NAMALWA (cell line): ENCODE measurements around the gene CEPT1.
"Not testable (repeated sequence)": the region's sequence is repeated elsewhere in the genome, so short reads cannot be mapped to it uniquely, and the experiment has no call there.

Source experiments
- DNase-seq: peaks from one replicate; pipeline ENCODE4 v3.0.0-alpha.2; 2015; ENCODE audit warnings: low spot score

The CEPT1 gene

GRCh38 chr1:111209622-111210021 lies 69.6 kb downstream of the CEPT1 start:
- no peak for DNase-seq

GRCh38 chr1:111211921-111212320 lies 71.9 kb downstream of the CEPT1 start:
- no peak for DNase-seq

DNA sequence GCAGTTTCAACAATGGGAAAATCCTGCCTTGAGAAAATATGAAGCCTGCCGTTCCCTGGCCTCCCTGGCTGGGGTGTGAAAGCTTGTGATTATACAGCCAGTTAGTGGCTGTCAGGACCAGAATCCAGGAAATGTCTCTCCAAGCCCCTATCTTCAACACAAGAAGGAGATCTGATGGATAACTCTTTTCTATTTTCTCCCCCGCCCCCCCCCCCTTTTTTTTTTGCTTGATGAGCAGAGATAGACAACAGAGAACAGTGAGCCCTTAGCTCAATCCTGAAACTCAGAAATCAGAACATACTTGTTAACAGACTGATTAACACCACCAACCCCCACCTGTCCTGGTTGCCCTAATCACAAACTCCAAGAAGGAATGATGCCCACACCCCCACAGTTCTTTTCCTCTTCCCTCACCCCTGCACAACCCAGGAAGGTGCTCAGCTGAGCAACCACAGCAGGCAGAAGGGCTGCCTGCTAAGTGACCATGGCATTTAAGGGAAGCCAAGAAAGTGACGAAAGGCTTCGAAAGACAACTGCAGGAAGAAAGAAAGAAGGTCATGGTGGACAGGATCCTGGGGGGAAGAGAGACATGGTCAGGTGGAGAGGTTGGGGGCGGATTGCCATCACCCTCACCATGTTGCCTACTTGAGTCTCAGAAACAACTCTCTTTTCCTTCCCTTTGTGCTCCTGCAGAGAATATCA lies 72.8 kb downstream of the CEPT1 start:
- DNase-seq, result no peak

DNA sequence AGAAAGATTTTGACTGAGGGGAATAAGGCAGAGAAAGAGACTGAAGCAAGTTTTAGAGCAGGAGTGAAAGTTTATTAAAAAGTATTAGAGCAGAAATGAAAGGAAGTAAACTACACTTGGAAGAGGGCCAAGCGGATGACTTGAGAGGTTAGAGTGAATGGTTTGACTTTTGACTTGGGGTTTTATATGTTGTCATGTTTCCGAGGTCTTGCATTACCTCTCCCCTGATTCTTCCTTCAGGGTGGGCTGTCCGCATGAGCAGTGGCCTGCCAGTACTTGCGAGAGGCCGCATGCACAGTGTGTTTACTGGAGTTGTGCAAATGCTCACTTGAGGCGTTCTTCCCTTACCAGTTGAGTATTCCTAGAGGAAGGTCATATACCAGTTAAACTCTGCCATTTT lies 73.4 kb downstream of the CEPT1 start:
- DNase-seq, result no peak

DNA sequence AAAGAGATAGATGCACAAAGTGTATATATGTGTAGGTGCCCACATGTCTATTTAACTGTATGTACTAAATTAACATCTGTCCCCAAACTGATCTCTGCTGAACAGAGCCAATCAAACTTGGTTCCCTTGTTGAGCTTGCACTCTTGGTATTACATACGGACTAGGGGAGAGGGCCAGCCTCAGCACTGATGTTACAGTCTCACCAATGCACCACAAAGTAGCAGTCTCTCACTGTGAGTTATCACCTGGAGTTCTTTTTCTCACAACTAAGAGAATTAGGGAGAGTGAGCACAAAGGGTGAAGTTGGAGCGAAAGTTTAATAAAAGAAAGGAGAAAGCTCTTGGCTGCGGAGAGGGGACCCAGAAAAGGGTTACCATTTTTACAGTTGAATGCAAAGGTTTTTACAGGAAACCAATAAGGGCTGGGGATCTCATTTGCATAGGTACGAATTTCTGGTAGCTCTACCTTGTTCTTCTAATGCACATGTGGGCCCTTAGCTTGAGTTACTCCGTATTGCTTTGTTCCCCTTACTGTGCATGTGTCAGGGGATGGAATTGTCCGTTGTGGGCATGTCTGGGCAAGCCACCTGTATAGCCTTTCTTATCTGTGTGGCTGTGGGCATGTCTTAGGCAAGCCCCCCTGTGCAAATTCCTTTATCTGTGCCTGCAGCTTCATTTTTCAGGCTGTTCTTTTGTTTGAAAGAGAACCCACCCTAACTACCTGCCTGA lies 74.2 kb downstream of the CEPT1 start:
- peak; percentile 55 for DNase-seq

DNA sequence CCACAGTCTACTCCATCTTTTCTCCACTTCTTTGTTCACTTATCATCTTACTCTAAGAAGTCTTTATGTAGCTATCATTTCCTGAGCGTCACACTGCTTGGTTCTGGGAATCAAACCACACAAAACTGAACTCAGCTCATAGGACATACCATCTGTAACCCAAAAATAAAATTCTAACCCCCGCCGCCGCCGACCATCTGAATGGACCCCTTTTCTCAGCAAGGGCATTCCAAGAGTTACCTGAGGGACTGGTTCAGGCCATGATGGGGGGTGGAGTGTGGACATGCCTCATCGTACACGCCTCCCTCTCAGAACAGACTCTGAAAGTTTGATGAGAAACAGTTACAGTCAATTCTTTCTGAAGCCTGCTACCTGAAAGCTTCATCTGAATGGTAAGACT lies 74.9 kb downstream of the CEPT1 start:
- peak; percentile 38 for DNase-seq

GRCh38 chr1:111215285-111215684 lies 75.3 kb downstream of the CEPT1 start:
- DNase-seq, result not testable (repeated sequence)

GRCh38 chr1:111216751-111217150 lies 76.7 kb downstream of the CEPT1 start:
- DNase-seq, result no peak

DNA sequence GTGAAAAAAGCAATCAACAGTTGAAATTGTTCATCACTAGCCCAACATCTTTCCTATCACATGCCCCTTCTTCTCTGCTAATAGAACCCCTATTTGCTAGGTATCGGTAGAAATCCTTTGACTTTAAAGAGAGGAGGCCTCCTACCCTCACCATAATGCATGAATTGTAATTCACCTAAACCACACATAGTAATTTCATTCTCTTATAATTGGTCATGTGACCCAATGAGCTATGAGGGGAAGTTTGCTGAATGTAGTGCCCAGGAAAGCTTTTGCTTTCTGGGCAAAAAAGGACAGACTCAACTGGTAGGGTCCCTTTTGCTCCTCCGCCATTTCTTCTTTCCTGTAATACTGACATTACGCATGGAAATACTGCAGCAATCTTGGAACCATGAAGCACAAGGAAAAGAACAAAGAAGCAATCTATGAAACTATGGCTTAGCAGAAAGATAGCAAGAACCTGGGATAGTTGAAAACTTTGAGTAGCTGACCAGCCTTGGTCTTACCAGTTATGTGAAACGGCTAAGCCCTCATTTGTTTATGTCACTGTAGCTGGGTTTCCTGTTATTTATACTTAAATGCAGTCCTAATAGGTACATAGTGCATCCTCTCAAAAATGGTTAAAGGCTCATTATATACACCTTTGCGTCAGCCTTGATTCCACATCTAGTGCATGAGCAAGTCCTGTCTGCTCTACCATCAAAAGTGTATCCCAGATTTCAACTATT lies 77.3 kb downstream of the CEPT1 start:
- DNase-seq, result peak; percentile 45

GRCh38 chr1:111218701-111219556 lies 78.9 kb downstream of the CEPT1 start:
- peak; percentile 22 for DNase-seq

DNA sequence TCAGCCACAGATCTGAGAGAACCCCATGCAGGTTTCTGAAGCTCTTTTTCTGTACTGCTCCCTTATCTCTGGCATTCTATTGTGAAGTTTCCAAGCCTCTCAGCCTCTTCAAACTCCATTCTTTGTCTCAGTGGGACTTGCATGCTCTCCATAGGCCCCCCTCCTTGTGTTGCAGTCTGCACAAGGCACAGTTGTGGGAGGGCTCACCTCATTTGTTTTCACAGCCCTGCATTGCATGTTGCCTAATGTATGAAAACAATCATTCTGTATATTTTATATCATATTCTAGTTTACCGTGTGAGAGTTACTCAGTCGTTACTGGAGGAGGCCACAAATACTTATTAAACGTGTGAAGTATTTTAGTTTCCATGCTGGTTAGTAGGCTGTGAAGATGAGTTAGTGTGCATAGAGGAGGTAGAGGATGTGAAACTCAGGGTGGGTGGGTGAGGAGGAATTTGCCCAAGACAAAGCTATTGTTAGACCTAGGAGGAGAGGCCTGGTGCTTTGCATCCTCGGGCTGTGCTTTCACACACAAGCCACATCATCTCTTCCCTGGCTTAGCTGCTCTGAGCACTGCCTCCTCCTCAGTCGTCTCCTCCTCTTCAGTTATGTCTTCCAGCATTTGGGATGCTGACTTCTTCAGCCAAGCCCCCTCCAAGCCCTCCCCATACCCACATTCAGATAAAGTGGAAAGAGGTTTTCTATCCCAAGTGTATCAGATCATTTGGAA lies 79.7 kb downstream of the CEPT1 start:
- peak; percentile 91 for DNase-seq

- peak; percentile 21 for DNase-seq
Observed at GRCh38 chr1:111220302-111220890, 80.4 kb downstream of the CEPT1 start.

- no peak for DNase-seq
Observed at GRCh38 chr1:111221276-111221632, 81.2 kb downstream of the CEPT1 start.

- DNase-seq, result peak; percentile 81
Observed at GRCh38 chr1:111221633-111222291, 81.7 kb downstream of the CEPT1 start.

DNA sequence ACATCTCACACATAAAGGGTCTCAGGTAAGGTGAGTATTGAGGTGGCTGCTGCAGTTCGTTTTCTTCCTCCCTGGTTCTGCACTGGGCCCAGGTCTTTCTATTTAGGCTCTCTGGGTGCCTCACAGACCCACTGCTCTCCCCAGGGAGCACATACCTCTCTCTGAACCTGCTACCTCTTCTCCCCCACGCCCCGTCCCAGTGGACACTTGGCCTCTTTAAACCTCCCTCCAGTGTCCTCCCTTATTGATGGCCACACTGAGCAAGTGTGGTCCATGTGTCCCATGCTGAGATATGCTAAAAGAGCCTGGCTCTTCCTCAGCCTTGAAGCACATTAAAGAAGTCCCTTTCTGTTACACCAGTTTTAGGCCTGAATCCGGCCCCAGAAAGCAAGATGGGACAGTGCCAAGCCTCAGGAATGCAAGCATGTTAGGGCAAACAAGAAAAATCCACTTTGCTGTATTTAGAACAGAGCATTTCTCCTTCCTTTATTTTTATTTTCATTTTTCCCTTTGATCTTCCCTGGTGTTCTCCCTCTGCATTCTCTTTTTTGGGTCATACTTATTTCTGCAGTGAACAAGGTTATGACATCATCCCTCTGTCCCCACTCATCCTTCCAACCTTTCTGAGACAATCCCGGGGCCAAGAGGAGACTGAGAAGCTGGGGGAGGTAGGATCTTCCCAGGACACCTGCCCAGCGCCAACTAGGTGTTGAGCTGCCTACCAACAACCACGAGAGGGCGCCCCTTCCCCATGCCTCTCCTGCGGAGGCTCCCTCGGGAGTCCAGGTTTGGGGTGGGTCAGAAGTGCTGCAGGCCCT lies 82.5 kb downstream of the CEPT1 start:
- DNase-seq, result peak; percentile 85

DNA sequence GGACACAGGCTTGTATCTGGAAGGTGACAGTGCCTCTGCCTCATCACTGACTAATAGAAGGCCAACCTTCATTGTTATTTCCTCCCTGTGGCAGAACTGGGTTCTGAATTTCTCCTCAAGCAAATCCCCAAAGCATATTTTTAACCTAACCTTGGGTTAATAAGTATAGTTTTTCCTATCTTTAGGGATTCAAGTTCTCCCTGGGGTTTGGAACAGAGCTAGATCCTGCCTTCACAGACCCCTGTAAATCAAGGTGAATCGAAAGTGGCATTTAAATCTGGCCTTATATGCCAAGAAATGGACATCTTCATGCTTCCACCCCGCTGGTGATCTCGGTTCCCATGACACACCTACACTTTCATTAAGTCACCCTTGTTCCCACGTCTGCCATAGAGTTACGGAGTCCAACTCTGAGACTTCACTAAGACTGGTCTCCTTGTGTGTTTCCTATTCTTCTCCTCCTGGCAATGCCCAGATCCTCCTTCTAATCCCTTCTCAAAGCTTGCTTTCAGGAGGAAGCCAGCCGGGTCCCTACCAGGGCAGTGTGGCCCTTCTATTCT lies 83.2 kb downstream of the CEPT1 start:
- DNase-seq, result no peak

DNA sequence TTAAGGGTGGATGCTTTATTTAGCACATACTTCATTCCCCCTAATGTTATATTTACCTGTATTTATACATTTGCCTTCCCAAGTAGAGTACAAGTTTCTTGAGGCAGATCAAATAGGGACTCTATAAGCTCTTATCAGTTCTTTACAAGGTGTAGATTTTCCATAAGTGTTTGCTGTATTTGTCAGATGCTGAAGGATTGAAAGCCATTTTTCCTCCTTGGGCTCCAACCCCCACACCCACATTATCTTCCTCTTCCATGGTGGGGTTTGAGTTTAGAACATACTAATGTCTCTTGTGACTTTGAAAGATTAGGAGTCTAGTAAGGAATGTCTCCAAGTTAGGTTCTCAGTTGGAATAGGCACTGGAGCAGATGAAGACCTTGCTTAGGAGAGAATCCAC lies 85.1 kb downstream of the CEPT1 start:
- no peak for DNase-seq

DNA sequence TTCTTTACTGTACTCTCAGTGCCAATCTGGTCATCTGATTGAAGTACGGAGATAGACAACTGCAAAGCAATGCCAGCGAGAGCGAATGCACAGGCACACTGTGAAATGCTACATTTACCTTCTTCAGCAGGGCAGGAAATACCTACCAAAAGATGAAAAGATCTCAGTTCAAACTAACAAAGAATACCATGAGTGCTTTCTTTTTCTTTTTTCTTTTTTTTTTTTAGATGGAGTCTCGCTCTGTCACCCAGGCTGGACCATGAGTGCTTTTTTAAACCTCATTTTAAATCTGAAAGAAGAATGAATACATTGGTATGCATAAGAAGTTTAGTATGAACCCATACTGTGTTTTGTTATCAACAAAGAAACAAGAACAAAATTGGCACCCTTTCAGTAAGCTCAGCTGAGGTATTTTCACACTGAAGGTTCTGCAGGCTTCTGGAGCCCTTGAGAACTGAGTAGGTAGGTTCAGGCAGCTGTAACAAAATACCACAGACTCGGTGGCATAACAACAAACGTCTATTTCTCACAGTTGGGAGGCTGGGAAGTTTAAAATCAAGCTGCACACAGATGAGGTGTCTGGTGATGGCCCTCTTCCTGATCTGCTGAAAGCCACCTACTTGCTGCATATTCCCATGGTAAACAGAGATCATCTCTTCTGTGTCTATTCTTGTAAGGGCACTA lies 85.8 kb downstream of the CEPT1 start:
- no peak for DNase-seq

- DNase-seq, result no peak
Observed at GRCh38 chr1:111227434-111227833, 87.4 kb downstream of the CEPT1 start, which contains the start of gene CHI3L2. TSS of gene CHI3L2 (plus strand) at chr1:111227713. CDS start at chr1:111227730, 17 bp downstream.
